GM19351 (cell line): ENCODE results near the gene TMEM101.
"Not testable (repeated sequence)": the region's sequence is repeated elsewhere in the genome, so short reads cannot be mapped to it uniquely, and the experiment has no call there.

Experiments
- ATAC-seq: cut with Tn5 transposase; IDR thresholded peaks from one replicate; pipeline ENCODE4 v1.9.1; 2021; ENCODE audit warnings: mild to moderate bottlenecking, moderate library complexity; ENCODE audit not compliant: unreplicated experiment

The TMEM101 gene

GRCh38 chr17:44024271-44024663 is 9.5 kb upstream of the TMEM101 start:
- ATAC-seq, result no peak

- no peak for ATAC-seq
Measured at GRCh38 chr17:44023545-44024270, 8.9 kb upstream of the TMEM101 start.

- ATAC-seq, result no peak
Measured at GRCh38 chr17:44022246-44022645, 7.5 kb upstream of the TMEM101 start.

GRCh38 chr17:44021227-44021626 is 6.5 kb upstream of the TMEM101 start:
- not testable (repeated sequence) for ATAC-seq

- ATAC-seq, result no peak
Measured at GRCh38 chr17:44014133-44014436, 678 bp downstream of the TMEM101 start.

- ATAC-seq, result no peak
Measured at GRCh38 chr17:44012874-44013273, 1.9 kb downstream of the TMEM101 start.

- no peak for ATAC-seq
Measured at GRCh38 chr17:44012391-44012790, 2.4 kb downstream of the TMEM101 start.

- ATAC-seq, result no peak
Measured at GRCh38 chr17:44011876-44012275, 2.9 kb downstream of the TMEM101 start.

GRCh38 chr17:44010966-44011647 is 3.7 kb downstream of the TMEM101 start:
- ATAC-seq, result no peak

GRCh38 chr17:44008205-44008909 is 6.4 kb downstream of the TMEM101 start:
- ATAC-seq, result no peak

GRCh38 chr17:44007346-44008204 is 7.2 kb downstream of the TMEM101 start:
- no peak for ATAC-seq

- peak; percentile 53 for ATAC-seq
Measured at GRCh38 chr17:44006598-44007345, 8.0 kb downstream of the TMEM101 start.

- ATAC-seq, result no peak
Measured at GRCh38 chr17:44006272-44006597, 8.5 kb downstream of the TMEM101 start.

- no peak for ATAC-seq
Measured at GRCh38 chr17:44005527-44006271, 9.1 kb downstream of the TMEM101 start.

GRCh38 chr17:44004761-44005526 is 9.8 kb downstream of the TMEM101 start:
- no peak for ATAC-seq

GRCh38 chr17:44004077-44004760 is 10.5 kb downstream of the TMEM101 start, which contains the start of gene NAGS:
TSS of gene NAGS (plus strand) at chr17:44004622. CDS start at chr17:44004664, 42 bp downstream.
- no peak for ATAC-seq

- ATAC-seq, result no peak
Measured at GRCh38 chr17:44002141-44002848, 12.5 kb downstream of the TMEM101 start.

- ATAC-seq, result no peak
Measured at GRCh38 chr17:44001461-44001920, 13.3 kb downstream of the TMEM101 start.
